ENCODE results near the gene DLG2.

DLG2 gene

DNA sequence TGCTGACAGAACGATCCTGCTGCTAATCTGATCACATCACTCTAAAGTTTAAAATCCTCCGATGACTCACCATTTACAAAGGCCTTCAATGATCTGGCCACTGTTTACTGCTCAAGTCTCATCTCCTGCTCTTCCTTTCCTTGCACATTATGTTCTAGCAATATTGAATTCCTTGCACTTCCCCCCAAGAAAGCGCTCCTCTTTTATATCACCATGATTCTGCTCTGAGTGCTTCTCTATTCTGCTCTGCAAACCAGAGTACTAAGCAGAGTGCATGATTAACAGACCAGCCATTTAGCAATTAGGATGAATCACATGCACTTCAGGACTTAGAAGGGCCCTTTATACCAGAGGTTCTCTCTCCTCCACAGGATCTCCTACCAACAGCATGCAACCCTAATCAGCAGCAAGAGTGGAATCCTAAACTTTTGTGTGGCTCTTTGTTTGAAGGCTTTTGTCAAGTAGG is 1218.2 kb downstream of the DLG2 start:
- H3K4me3 ChIP-seq (replicated peaks; ENCODE audit: insufficient read depth, low read length): no peak overlapping the region
- no peaks in the 10 kb centered on the region for H3K27me3 ChIP-seq (ENCODE audit: insufficient read depth, poor library complexity, severe bottlenecking)
- no peak overlapping the region for H3K27ac ChIP-seq (replicated peaks)
- TF ChIP-seq GABPA (IDR thresholded peaks at IDR 0.05; ENCODE audit: low read depth) (no peak), SPI1 (IDR thresholded peaks at IDR 0.05; ENCODE audit: borderline replicate concordance, low read depth) (no peak), POLR2AphosphoS5 (IDR thresholded peaks at IDR 0.05; ENCODE audit: low read depth) (no peak)
- TF ChIP-seq, protein P1, sequence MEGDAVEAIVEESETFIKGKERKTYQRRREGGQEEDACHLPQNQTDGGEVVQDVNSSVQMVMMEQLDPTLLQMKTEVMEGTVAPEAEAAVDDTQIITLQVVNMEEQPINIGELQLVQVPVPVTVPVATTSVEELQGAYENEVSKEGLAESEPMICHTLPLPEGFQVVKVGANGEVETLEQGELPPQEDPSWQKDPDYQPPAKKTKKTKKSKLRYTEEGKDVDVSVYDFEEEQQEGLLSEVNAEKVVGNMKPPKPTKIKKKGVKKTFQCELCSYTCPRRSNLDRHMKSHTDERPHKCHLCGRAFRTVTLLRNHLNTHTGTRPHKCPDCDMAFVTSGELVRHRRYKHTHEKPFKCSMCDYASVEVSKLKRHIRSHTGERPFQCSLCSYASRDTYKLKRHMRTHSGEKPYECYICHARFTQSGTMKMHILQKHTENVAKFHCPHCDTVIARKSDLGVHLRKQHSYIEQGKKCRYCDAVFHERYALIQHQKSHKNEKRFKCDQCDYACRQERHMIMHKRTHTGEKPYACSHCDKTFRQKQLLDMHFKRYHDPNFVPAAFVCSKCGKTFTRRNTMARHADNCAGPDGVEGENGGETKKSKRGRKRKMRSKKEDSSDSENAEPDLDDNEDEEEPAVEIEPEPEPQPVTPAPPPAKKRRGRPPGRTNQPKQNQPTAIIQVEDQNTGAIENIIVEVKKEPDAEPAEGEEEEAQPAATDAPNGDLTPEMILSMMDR (IDR thresholded peaks at IDR 0.05; ENCODE audit: insufficient read depth, low read length): no peak
- TF ChIP-seq, protein P2, sequence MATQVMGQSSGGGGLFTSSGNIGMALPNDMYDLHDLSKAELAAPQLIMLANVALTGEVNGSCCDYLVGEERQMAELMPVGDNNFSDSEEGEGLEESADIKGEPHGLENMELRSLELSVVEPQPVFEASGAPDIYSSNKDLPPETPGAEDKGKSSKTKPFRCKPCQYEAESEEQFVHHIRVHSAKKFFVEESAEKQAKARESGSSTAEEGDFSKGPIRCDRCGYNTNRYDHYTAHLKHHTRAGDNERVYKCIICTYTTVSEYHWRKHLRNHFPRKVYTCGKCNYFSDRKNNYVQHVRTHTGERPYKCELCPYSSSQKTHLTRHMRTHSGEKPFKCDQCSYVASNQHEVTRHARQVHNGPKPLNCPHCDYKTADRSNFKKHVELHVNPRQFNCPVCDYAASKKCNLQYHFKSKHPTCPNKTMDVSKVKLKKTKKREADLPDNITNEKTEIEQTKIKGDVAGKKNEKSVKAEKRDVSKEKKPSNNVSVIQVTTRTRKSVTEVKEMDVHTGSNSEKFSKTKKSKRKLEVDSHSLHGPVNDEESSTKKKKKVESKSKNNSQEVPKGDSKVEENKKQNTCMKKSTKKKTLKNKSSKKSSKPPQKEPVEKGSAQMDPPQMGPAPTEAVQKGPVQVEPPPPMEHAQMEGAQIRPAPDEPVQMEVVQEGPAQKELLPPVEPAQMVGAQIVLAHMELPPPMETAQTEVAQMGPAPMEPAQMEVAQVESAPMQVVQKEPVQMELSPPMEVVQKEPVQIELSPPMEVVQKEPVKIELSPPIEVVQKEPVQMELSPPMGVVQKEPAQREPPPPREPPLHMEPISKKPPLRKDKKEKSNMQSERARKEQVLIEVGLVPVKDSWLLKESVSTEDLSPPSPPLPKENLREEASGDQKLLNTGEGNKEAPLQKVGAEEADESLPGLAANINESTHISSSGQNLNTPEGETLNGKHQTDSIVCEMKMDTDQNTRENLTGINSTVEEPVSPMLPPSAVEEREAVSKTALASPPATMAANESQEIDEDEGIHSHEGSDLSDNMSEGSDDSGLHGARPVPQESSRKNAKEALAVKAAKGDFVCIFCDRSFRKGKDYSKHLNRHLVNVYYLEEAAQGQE (IDR thresholded peaks at IDR 0.05; ENCODE audit: insufficient replicate concordance, low read depth): no peak
- DNase-seq (ENCODE audit: low read depth in 1 of 2, low spot score in 1 of 2): no peak

DNA sequence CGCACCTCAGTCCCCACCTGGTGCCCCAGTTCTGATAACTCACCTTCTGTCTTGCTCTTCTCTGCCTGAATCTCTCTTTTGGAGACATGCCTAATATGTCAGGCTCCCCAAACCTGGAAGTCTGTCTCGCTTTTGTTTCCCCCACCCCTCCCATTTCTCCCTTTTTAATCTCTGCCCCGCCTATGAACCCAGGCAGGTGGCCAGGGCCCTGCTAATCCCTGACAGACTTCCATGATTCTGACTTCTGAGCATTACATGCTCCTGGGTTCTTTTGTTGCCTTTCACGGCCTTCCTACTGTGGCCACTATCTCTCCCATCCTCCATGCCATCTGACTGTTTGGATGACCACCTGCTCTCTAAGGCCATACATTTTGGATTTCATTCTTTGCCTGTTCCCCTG is 1220.1 kb downstream of the DLG2 start:
- TF ChIP-seq SPI1 (IDR thresholded peaks at IDR 0.05; ENCODE audit: borderline replicate concordance, low read depth) (no peak), POLR2AphosphoS5 (IDR thresholded peaks at IDR 0.05; ENCODE audit: low read depth) (no peak), GABPA (IDR thresholded peaks at IDR 0.05; ENCODE audit: low read depth) (no peak)
- TF ChIP-seq, protein P2 (IDR thresholded peaks at IDR 0.05; ENCODE audit: insufficient replicate concordance, low read depth): no peak
- TF ChIP-seq, protein P1 (IDR thresholded peaks at IDR 0.05; ENCODE audit: insufficient read depth, low read length): no peak
- Histone ChIP-seq H3K4me3 (replicated peaks; ENCODE audit: insufficient read depth, low read length) (no peak overlapping the region), H3K27me3 (ENCODE audit: insufficient read depth, poor library complexity, severe bottlenecking) (no peaks in the 10 kb centered on the region), H3K27ac (replicated peaks) (no peak overlapping the region)
- no peak for DNase-seq (ENCODE audit: low read depth in 1 of 2, low spot score in 1 of 2)

DNA sequence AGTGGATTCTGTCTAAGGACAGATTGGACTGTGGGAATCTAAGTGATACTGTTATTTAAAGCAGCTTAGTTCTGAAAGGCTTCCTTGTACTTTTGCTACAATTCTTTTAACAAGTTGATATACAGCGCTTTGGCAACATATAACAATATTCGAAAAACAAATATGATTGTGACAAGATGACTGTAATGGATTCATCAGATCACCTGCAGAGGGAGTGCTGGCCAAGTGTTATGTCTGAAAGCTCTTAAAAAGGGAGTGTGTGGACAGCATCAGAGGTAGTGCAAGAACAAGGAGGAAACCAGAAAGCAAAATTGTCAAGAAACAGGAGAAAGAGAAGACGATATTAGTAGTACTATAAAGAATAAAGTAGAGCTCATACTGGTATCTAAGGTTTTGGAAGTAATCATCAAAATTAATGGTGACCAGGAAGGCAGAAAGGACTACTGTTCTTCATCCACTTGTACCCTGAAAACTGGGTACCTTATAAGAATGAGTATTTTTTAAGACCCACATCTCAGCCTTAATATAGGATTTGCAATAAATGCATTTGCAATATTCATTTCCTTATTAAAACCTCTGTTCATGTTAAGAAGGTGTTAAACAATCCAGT is 1229.0 kb downstream of the DLG2 start:
- H3K27me3 ChIP-seq (ENCODE audit: insufficient read depth, poor library complexity, severe bottlenecking): no peaks in the 10 kb centered on the region
- no peak for DNase-seq (ENCODE audit: low read depth in 1 of 2, low spot score in 1 of 2)
- H3K27ac ChIP-seq (replicated peaks): no peak overlapping the region
- TF ChIP-seq, protein P2 (IDR thresholded peaks at IDR 0.05; ENCODE audit: insufficient replicate concordance, low read depth): no peak
- TF ChIP-seq SPI1 (IDR thresholded peaks at IDR 0.05; ENCODE audit: borderline replicate concordance, low read depth) (no peak), GABPA (IDR thresholded peaks at IDR 0.05; ENCODE audit: low read depth) (no peak), POLR2AphosphoS5 (IDR thresholded peaks at IDR 0.05; ENCODE audit: low read depth) (no peak)
- TF ChIP-seq, protein P1 (IDR thresholded peaks at IDR 0.05; ENCODE audit: insufficient read depth, low read length): no peak
- no peak overlapping the region for H3K4me3 ChIP-seq (replicated peaks; ENCODE audit: insufficient read depth, low read length)
